Cerebellar nuclear complex (tissue), 1 donor: ENCODE results near the gene RAB11B.
"Not testable (repeated sequence)": the region's sequence is repeated elsewhere in the genome, so short reads cannot be mapped to it uniquely, and the experiment has no call there.

Experiments used
- DNase-seq, 2 experiments: peaks; one replicate each; lab custom pipeline; 2025; lab: John Stamatoyannopoulos, UW

RAB11B gene

DNA sequence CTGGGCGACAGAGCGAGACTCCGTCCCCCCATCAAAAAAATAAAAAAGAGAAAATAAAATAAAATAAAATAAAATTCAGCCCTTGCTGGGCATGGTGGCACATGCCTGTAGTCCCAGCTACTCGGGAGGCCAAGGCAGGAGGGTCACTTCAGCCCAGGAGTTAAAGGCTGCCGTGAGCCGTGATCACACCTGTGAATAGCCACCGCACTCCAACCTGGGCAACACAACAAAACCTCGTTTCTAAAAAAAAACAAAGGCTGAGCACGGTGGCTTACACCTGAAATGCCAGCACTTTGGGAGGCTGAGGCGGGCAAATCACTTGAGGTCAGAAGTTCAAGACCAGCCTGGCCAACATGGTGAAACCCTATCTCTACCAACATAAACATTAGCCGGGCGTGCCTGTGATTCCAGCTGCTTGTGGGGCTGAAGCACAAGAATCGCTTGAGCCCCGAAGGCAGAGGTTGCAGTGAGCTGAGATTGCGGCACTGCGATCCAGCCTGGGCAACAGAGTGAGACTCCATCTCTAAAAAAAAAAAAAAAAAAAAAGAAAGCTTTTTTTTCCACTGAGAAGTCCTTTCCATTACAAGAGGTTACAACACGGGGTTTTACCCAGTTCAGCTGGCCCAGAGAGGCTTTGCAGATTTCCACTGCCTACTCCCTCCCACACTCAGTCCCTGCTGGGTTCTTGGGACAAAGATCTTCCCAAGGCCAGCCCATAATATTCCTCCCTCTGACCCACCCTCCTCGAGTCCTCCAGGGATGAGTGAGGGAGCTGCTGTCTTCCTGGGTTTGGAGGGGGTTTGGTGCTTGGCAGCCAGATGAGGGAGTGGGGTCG is 19.8 kb upstream of the RAB11B start:
- DNase-seq: no peak

DNA sequence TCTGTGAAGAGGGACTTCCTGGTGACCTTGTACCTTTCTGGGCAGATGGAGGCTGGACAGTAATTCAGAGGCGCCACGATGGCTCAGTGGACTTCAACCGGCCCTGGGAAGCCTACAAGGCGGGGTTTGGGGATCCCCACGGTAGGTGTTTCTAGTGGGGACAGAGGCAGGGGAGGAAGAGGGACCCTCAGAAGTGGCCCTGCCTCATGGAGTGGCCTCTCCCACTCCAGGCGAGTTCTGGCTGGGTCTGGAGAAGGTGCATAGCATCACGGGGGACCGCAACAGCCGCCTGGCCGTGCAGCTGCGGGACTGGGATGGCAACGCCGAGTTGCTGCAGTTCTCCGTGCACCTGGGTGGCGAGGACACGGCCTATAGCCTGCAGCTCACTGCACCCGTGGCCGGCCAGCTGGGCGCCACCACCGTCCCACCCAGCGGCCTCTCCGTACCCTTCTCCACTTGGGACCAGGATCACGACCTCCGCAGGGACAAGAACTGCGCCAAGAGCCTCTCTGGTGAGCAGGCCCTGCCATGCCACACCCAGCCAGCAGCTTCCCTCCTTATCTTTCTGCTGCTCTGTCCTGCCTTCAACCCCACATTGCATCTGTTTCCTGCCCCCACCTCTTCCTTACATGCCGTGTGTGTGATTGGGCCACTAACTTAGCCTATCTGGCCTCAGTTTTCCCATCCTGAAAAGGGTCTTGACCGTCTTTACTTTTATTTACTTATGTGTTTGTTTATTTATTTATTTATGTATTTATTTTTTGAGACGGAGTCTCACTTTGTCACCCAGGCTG is 19.0 kb upstream of the RAB11B start:
- DNase-seq: no peak

DNA sequence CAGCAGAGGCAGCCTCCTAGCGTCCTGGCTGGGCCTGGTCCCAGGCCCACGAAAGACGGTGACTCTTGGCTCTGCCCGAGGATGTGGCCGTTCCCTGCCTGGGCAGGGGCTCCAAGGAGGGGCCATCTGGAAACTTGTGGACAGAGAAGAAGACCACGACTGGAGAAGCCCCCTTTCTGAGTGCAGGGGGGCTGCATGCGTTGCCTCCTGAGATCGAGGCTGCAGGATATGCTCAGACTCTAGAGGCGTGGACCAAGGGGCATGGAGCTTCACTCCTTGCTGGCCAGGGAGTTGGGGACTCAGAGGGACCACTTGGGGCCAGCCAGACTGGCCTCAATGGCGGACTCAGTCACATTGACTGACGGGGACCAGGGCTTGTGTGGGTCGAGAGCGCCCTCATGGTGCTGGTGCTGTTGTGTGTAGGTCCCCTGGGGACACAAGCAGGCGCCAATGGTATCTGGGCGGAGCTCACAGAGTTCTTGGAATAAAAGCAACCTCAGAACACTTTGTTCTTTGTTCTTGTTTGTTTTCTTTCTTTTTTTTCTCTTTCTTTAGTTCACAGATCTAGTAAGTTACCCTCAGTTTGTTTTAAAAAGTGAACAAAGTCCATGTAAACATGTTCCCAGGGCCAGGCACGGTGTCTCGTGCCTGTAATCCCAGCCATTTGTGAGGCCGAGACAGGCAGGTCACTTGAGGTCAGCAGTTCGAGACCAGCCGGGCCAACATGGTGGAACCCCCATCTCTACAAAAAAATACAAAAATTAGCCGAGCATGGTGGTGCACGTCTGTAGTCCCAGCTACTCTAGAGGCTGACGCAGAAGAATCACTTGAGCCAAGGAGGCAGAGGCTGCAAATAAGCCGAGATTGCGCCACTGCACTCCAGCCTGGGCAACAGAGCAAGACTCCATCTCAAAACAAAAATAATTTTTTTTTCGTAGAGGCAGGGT is 16.0 kb upstream of the RAB11B start:
- no peak for DNase-seq

DNA sequence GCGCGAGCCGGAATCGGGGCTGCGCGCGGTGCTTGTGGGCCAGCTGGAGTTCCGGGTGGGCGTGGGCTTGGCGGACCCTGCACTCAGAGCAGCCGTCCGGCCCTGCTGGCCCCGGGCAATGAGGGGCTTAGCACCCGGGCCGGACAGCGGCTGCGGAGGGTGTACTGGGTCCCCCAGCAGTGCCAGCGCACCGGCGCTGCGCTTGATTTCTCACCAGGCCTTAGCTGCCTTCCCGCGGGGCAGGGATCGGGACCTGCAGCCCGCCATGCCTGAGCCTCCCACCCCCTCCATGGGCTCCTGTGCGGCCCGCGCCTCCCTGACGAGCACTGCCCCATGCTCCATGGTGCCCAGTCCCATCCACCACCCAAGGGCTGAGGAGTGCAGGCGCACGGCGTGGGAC is 14.4 kb upstream of the RAB11B start:
- not testable (repeated sequence) for DNase-seq

DNA sequence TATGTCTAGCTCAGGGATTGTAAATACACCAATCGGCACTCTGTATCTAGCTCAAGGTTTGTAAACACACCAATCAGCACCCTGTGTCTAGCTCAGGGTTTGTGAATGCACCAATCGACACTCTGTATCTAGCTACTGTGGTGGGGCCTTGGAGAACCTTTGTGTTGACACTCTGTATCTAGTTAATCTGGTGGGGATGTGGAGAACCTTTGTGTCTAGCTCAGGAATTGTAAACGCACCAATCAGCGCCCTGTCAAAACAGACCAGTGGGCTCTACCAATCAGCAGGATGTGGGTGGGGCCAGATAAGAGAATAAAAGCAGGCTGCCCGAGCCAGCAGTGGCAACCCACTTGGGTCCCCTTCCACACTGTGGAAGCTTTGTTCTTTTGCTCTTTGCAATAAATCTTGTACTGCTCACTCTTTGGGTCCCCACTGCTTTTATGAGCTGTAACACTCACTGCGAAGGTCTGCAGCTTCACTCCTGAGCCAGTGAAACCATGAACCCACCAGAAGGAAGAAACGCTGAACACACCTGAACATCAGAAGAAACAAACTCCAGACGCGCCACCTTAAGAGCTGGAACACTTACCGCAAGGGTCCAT is 13.7 kb upstream of the RAB11B start:
- not testable (repeated sequence) for DNase-seq

DNA sequence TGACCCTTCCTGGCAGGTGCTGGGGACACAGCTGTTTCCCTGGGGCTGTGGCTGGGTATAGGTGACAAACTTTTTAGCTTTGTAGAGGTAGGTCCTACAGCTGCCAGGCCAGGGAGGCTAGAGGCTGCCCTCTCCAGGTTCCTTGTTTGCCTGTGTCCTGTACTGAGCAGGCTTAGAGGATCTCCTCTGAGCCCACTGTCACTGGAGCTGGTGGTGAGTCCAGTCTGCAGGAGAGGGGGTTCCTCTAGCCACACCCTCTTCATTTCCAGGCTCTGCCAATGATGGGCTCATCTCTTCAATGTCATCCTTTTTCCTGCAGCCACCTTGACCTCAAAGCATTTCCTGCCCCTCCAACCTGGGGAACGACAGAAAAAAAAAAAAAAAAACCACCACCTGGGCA is 12.6 kb upstream of the RAB11B start:
- no peak for DNase-seq

DNA sequence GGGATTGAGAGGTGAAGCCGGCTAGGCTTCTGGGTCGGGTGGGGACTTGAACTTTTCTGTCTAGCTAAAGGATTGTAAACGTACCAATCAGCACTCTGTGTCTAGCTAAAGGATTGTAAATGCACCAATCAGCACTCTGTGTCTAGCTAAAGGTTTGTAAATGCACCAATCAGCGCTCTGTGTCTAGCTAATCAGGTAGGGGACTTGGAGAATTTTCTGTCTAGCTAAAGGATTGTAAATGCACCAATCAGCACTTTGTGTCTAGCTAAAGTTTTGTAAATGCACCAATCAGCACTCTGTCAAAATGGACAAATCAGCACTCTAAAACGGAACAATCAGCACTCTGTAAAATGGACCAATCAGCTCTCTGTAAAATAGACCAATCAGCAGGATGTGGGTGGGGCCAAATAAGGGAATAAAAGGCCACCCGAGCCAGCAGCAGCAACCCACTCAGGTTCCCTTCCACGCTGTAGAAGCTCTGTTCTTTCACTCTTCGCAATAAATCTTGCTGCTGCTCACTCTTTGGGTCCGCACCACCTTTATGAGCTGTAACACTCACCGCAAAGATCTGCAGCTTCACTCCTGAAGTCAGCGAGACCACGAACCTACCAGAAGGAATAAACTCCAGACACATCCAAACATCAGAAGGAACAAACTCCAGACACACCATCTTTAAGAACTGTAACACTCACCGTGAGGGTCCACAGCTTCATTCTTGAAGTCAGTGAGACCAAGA is 10.8 kb upstream of the RAB11B start:
- DNase-seq: not testable (repeated sequence)

DNA sequence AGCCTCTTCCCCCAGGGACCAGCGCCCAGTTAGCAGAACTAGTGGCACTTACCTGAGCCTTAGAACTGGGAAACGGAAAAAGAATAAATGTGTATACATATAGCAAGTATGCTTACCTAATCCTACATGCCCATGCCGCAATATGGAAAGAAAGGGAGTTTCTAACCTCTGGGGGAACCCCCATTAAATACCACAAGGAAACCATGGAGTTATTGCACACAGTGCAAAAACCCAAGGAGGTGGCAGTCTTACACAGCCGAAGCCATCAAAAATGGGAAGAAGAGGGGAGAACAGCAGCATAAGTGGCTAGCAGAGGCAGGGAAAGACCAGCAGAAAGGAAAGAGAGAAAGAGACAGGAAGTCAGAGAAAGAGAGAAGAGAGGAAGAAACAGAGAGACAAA is 5.6 kb upstream of the RAB11B start:
- not testable (repeated sequence) for DNase-seq

DNA sequence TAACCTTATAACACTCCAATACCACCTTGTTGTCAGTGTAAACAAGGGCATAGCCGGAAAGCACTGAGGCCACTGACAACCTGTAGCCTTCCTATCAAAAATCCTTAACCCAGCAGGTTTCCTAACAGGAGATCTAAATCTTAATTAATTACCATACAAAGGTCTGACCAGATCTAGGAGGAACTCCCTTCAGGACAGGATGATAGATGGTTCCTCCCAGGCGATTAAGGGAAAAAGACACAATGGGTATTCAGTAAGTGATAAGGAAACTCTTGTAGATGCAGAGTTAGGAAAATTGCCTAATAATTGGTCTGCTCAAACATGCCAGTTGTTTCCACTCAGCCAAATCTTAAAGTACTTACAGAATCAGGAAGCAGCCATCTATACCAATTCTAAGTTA is 5.1 kb upstream of the RAB11B start:
- not testable (repeated sequence) for DNase-seq

DNA sequence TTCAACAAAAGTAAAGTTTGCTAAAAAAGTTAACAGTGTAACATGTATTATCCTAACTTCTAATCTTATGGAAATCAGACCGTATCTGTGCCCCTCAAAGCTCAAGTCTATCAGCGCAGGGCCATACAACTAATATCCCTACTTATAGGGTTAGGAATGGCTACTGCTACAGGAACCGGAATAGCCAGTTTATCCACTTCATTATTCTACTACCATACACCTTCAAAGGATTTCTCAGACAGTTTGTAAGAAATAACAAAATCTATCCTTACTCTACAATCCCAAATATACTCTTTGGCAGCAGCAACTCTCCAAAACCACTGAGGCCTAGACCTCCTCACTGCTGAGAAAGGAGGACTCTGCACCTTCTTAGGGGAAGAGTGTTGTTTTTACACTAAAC is 4.6 kb upstream of the RAB11B start:
- DNase-seq: not testable (repeated sequence)

DNA sequence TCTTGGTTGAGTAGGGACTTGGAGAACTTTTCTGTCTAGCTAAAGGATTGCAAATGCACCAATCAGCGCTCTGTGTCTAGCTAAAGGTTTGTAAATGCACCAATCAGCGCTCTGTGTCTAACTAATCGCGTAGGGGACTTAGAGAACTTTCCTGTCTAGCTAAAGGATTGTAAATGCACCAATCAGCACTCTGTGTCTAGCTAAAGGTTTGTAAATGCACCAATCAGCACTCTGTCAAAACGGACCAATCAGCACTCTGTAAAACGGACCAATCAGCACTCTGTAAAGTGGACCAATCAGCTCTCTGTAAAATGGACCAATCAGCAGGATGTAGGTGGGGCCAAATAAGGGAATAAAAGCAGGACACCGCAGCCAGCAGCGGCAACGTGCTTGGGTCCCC is 3.7 kb upstream of the RAB11B start:
- not testable (repeated sequence) for DNase-seq

DNA sequence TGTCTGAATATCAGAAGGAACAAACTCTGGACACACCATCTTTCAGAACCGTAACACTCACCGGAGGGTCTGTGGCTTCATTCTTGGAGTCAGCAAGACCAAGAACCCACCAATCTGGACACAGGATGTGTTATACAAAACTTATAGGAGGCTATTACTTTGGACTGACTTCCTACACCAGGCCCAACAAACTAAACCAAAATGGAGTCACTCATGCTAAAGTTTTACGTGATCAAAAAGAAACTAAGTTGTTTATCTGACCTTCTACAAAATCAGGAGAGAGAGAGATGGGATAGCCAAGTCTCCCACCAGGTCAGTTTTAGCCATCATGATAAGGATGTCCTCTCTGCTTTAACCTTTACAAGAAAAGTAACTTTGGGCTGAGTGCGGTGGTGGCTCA is 3.2 kb upstream of the RAB11B start:
- no peak for DNase-seq

DNA sequence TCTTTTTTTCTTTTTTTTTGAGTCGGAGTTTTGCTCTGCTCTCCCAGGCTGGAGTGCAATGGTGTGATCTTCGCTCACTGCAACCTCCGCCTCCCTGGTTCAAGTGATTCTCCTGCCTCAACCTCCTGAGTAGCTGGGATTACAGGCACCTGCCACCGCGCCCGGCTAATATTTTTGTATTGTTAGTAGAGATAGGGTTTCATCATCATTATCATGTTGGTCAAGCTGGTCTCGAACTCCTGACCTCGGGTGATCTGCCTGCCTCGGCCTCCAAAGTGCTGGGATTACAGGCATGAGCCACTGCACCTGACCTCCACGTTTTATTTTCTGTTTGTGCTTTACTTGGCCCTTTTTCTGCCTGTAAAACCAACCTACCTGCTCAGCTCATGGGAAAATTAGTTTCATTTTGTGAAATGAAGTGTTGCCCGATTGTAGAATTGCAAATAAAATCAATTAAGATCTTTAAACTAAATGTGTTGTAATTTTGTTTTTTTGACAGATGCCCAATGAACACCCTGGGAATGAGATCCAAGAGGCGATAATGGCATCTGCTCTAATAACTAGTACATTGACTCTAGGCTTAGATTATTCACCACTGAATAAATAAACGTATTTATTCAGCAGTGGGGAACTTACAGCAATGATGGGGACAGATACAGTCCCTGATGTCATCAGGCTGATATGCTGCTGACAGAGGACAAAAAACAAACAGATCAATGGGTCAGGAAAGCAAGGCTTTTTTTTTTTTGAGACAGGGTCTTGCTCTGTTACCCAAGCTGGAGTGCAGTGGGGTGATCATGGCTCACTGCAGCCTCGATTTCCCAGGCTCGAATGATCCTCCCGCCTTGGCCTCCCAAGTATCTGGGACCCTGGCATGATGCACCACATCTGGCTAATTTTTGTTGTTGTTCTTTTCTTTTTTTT is 2.2 kb upstream of the RAB11B start:
- DNase-seq: no peak

DNA sequence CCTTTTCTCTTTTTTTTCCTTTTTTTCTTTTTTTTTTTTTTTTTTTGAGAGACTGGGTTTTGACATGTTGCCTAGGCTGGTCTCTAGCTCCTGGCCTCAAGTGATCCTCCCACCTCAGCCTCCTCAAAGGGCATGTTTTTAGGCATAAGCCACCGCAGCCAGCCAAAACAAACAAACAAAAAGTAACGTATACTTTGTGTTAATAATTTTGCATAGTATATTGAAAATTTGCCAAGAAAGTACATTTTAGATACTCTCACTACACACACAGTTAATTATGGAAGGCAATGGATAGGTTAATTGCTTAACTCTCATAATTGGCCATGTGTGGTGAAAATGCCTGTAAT is 1.6 kb upstream of the RAB11B start:
- DNase-seq: no peak

DNA sequence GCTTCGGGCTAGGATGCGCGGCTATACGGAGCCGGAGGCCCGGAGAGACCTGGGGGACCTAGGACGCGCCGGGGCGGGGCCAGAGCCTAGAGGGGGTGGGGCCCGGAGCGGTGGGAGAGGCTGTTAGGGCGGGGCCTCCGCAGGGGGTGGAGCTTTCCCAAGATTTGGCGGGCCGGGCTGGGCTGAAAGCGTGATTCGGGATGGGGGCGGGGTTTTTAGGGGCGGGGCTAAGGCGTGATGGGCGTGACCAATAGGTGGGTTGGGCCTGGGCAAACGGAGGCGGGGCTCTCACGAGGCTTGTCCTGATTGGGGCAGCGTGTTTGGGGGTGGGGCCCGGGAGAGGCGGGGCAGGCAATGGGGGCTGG is 439 bp downstream of the RAB11B start:
- peak in 1 of 2 experiments; percentile 29 for DNase-seq

DNA sequence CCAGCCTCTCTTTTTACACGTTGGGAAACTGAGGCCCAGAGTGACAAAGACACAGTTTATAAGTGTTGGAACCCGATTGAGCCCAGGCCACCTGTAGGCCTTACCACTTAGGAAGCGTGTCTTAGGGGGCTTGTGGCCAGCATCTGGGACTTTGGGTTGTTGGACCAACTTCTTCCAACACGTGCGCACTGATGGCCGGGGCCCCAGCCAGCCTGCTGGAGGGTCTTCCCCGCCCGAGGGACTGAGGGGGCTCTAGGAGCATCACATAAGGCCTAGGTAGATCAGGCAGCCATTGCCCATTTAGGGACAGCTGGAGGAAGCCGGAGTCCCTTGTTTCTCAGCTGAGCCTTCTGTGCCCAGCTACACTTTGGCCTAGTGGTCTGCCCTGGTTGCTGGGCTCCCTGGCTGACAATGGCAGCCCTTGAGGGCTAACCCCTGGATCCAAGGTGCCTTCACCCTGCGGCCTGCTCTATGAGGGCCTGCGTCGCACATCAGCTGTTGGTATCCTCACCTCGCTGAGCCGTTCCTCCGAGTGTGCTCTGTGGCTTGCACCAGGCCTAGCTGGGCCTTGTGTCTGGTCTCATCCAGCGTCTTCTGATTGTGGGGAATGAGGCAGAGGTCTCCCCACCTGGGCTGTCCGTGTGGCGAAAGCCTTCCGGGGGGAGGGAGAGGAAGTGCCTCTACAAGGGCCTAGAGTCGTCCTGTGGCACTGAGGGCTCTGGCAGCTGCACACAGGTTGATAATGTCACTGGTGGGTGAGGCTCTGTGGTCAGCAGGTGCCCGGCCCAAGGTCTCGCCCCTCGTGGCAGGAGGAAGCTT is 1.2 kb downstream of the RAB11B start:
- DNase-seq: no peak

DNA sequence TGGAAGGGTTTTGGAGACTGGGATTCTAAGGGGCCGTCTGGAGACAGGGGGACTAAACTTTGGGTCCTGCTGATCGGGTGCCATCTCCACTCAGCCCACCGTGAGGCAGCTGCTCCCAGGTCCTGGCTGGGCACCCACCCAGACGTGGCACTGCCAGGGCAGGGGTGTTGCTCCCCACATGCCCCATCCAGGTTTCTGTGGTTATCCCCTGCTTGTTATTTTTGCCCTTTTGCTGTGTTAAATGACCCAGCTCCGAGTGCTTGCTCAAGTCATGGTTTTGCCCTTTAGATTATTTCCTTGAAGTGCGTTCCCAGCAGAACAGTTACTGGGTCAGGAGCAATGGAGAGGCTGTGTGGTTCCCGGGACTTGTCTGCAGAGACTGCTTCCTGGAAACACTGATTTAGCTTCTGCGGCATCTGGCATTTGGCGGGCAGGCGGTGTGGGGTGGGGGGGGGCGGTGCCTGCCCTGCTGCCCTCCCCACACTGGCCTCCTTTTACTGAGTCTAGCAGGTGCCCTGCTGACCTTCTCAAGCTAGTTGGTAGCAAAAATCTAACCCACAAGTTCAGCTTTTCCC is 1.9 kb downstream of the RAB11B start:
- no peak for DNase-seq

DNA sequence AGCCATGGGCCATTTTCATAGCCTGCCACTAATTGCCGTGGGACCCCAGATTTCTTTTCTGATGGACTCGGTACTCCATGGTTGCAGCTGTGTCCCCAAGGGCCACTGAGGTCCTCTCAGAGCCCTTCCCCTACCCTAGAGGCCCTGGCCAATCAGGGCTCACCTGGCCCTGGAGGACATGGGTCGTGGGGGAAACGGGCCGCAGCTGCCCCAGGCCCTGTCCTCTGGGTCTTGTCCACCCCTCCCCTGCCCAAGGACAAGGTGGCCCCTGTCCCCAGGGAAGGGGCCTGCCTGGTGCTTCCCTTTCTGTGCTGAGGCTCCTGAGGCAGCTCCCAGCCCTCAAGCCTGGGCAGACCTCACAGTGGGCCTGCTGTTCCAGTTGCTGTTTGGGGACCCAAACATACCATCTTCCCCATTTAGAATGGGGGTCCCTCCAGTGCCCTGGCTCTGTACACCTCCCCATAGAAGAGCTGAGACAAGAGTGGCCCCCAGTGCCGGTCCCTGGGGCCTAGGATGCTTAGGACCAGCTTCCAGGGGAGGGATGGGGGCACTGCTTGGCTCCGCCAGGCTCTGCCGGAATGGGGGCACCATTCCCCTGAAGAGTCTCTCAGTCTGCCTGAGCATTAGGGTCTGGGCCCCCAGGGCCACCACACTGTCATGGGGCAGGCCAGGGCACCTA is 3.2 kb downstream of the RAB11B start:
- DNase-seq: no peak
